CD4-positive, alpha-beta memory T cell (primary cell): ENCODE results near the gene ZNF805. TPM values are rescaled to one million over a fixed set of nuclear protein-coding genes. Genes with fewer than 3 reads are reported as not detected.

Experiments
- CTCF ChIA-PET: fragments of 350-600 bp; sonication (Branson Sonifier 250); formaldehyde crosslinking; loops from one replicate; lab custom pipeline; 2021; ENCODE audit warnings: inconsistent platforms; ENCODE audit not compliant: partially characterized antibody; lab: Charles Lee
- POLR2A ChIA-PET: fragments of 350-600 bp; sonication (Branson Sonifier 250); formaldehyde crosslinking; loops from one replicate; lab custom pipeline; 2021; ENCODE audit not compliant: partially characterized antibody; lab: Charles Lee
- DNase-seq, 5 donors: peaks; one replicate each; pipeline versions ENCODE4 v3.0.0 to v3.0.0-alpha.2; 2020 to 2022; ENCODE audit warnings: mixed read lengths in 1 of 5
- H3K27ac ChIP-seq: one replicate; pipeline ENCODE4 v1.7.0; 2013; ENCODE audit warnings: low read depth, low read length
- H3K27me3 ChIP-seq: 2 replicates; pipeline ENCODE4 v1.7.0; 2013; ENCODE audit warnings: mild to moderate bottlenecking, low read length, moderate library complexity; ENCODE audit not compliant: insufficient read depth
- H3K36me3 ChIP-seq: 2 replicates; pipeline ENCODE4 v1.7.0; 2013; ENCODE audit warnings: mild to moderate bottlenecking, low read length, moderate library complexity; ENCODE audit not compliant: insufficient read depth
- H3K4me1 ChIP-seq: 2 replicates; pipeline ENCODE4 v1.7.0; 2013; ENCODE audit warnings: mild to moderate bottlenecking, low read length, moderate library complexity; ENCODE audit not compliant: insufficient read depth
- H3K4me3 ChIP-seq, 2 donors: one replicate each; pipeline ENCODE4 v1.7.0; 2013; ENCODE audit warnings: low read length in 2 of 2, mild to moderate bottlenecking in 1 of 2
- H3K9me3 ChIP-seq, 2 donors: one replicate each; pipeline ENCODE4 v1.7.0; 2013; ENCODE audit warnings: low read length in 2 of 2, control low read depth in 1 of 2; ENCODE audit not compliant: control insufficient read depth in 1 of 2
- H3K27ac Mint-ChIP-seq, 7 donors: one replicate each; pipeline ENCODE4 v1.8.0; 2020 to 2021; ENCODE audit warnings: mixed read lengths in 7 of 7, mild to moderate bottlenecking in 6 of 7, inconsistent platforms in 3 of 7, moderate library complexity in 3 of 7
- H3K27me3 Mint-ChIP-seq, 2 donors: one replicate each; pipeline ENCODE4 v1.8.0; 2020 to 2021; ENCODE audit warnings: mixed read lengths in 2 of 2
- H3K36me3 Mint-ChIP-seq, 2 donors: one replicate each; pipeline ENCODE4 v1.8.0; 2020 to 2021; ENCODE audit warnings: mixed read lengths in 2 of 2, inconsistent platforms in 1 of 2, mild to moderate bottlenecking in 1 of 2
- H3K4me1 Mint-ChIP-seq, 4 donors: one replicate each; pipeline ENCODE4 v1.8.0; 2020 to 2021; ENCODE audit warnings: mixed read lengths in 4 of 4, mild to moderate bottlenecking in 1 of 4
- H3K4me3 Mint-ChIP-seq, 8 donors: one replicate each; pipeline ENCODE4 v1.8.0; 2020 to 2021; ENCODE audit warnings: mixed read lengths in 8 of 8, mild to moderate bottlenecking in 7 of 8, moderate library complexity in 6 of 8, inconsistent platforms in 3 of 8
- H3K9me3 Mint-ChIP-seq, 8 donors: one replicate each; pipeline ENCODE4 v1.8.0; 2020 to 2021; ENCODE audit warnings: mixed read lengths in 8 of 8, mild to moderate bottlenecking in 5 of 8, inconsistent platforms in 3 of 8, moderate library complexity in 1 of 8
- intact Hi-C: fragments of 100-400 bp; cut with micrococcal nuclease; formaldehyde crosslinking; loops from one replicate; pipeline ENCODE4 v1.15.1; 2023
- polyA plus RNA-seq, 2 donors: library from polyadenylated mRNA; unstranded; fragments of 300-500 nt; fragmentation: Illumina TruSeq; gene quantifications; one replicate each; pipeline ENCODE4 v1.2.3, GENCODE V29; 2021
- total RNA-seq, 2 experiments: library from RNA; stranded (reverse); gene quantifications; one replicate each; pipeline ENCODE4 v1.2.3, GENCODE V29; 2021

ZNF805 gene
- total and polyA plus RNA-seq, 4 experiments from 2014 or later, result 2.7 to 21.6 (median 12.7) TPM

GRCh38 chr19:57262044-57262443, 21.6 kb downstream of the ZNF805 start:
- ChIA-PET CTCF (no interaction called here), POLR2A (interaction anchor here (1.3 kb wide), 1 partner anchor 14 kb away, joined by 3 read pairs; no protein-coding TSS in a partner anchor)
- Histone ChIP-seq H3K9me3 (no peaks in the 10 kb centered on the region), H3K4me1 (no peaks in the 10 kb centered on the region), H3K36me3 (no peaks in the 10 kb centered on the region), H3K27me3 (no peaks in the 10 kb centered on the region), H3K27ac (no peak overlapping the region), H3K4me3 (no peak overlapping the region)
- intact Hi-C loops, result no loop called here
- H3K27ac Mint-ChIP-seq, result no peak overlapping the region
- no peak overlapping the region for H3K4me3 Mint-ChIP-seq
- peaks cover 0 to 8% (median 2%) of the 10 kb centered on the region in 4 donors for H3K4me1 Mint-ChIP-seq
- H3K27me3 Mint-ChIP-seq, result no peaks in the 10 kb centered on the region
- no peak for DNase-seq
- peaks cover 50 to 53% of the 10 kb centered on the region in 2 donors for H3K36me3 Mint-ChIP-seq
- peaks cover 14 to 83% (median 45%) of the 10 kb centered on the region in 8 donors for H3K9me3 Mint-ChIP-seq

GRCh38 chr19:57263244-57263741, 22.9 kb downstream of the ZNF805 start:
- ChIA-PET POLR2A (interaction anchor here (0.9 kb wide), 1 partner anchor 10 kb away, joined by 4 read pairs; no protein-coding TSS in a partner anchor), CTCF (no interaction called here)
- no peak for DNase-seq
- no peak overlapping the region for H3K27ac ChIP-seq
- Mint-ChIP-seq H3K4me1 (peaks cover 0 to 7% (median 2%) of the 10 kb centered on the region in 4 donors), H3K36me3 (peaks cover 49 to 51% of the 10 kb centered on the region in 2 donors), H3K27ac (no peak overlapping the region), H3K9me3 (peaks cover 14 to 80% (median 42%) of the 10 kb centered on the region in 8 donors), H3K4me3 (no peak overlapping the region), H3K27me3 (no peaks in the 10 kb centered on the region)
- intact Hi-C loops, result no loop called here
- no peaks in the 10 kb centered on the region for H3K36me3 ChIP-seq
- H3K9me3 ChIP-seq, result no peaks in the 10 kb centered on the region
- no peaks in the 10 kb centered on the region for H3K4me1 ChIP-seq
- H3K4me3 ChIP-seq, result no peak overlapping the region
- no peaks in the 10 kb centered on the region for H3K27me3 ChIP-seq

- Histone ChIP-seq H3K9me3 (no peaks in the 10 kb centered on the region), H3K27me3 (no peaks in the 10 kb centered on the region), H3K4me1 (no peaks in the 10 kb centered on the region), H3K4me3 (no peak overlapping the region), H3K36me3 (no peaks in the 10 kb centered on the region), H3K27ac (no peak overlapping the region)
- DNase-seq, result no peak
- Mint-ChIP-seq H3K9me3 (peaks cover 7 to 60% (median 24%) of the 10 kb centered on the region in 8 donors), H3K27ac (no peak overlapping the region), H3K4me3 (no peak overlapping the region), H3K36me3 (peaks cover 39 to 41% of the 10 kb centered on the region in 2 donors), H3K4me1 (peaks cover 0 to 7% (median 2%) of the 10 kb centered on the region in 4 donors), H3K27me3 (no peaks in the 10 kb centered on the region)
- CTCF ChIA-PET, result no interaction called here
- intact Hi-C loops, result no loop called here
- POLR2A ChIA-PET, result no interaction called here
These were observed 26.9 kb downstream of the ZNF805 start for GRCh38 chr19:57267291-57267690.

GRCh38 chr19:57269515-57270250, 29.3 kb downstream of the ZNF805 start:
- DNase-seq, result no peak
- intact Hi-C loops, result no loop called here
- Mint-ChIP-seq H3K9me3 (peaks cover 3 to 43% (median 19%) of the 10 kb centered on the region in 8 donors), H3K27me3 (no peaks in the 10 kb centered on the region), H3K27ac (no peak overlapping the region), H3K4me3 (no peak overlapping the region), H3K36me3 (peaks cover 42 to 45% of the 10 kb centered on the region in 2 donors), H3K4me1 (peaks cover 0 to 4% (median 2%) of the 10 kb centered on the region in 4 donors)
- no peak overlapping the region for H3K27ac ChIP-seq
- H3K36me3 ChIP-seq, result no peaks in the 10 kb centered on the region
- no peaks in the 10 kb centered on the region for H3K4me1 ChIP-seq
- H3K9me3 ChIP-seq, result no peaks in the 10 kb centered on the region
- no peaks in the 10 kb centered on the region for H3K27me3 ChIP-seq
- no peak overlapping the region for H3K4me3 ChIP-seq
- ChIA-PET POLR2A (no interaction called here), CTCF (no interaction called here)

- POLR2A ChIA-PET, result no interaction called here
- no peaks in the 10 kb centered on the region for H3K36me3 ChIP-seq
- peaks cover 40 to 48% of the 10 kb centered on the region in 2 donors for H3K36me3 Mint-ChIP-seq
These were observed 30.8 kb downstream of the ZNF805 start for GRCh38 chr19:57271280-57271679.

GRCh38 chr19:57273014-57273413, 32.6 kb downstream of the ZNF805 start:
- Histone ChIP-seq H3K27me3 (no peaks in the 10 kb centered on the region), H3K4me3 (no peak overlapping the region), H3K27ac (no peak overlapping the region), H3K9me3 (no peaks in the 10 kb centered on the region), H3K36me3 (no peaks in the 10 kb centered on the region), H3K4me1 (no peaks in the 10 kb centered on the region)
- Mint-ChIP-seq H3K36me3 (peaks cover 35 to 40% of the 10 kb centered on the region in 2 donors), H3K9me3 (peaks cover 0 to 17% (median 3%) of the 10 kb centered on the region in 8 donors), H3K27ac (no peak overlapping the region), H3K4me3 (no peak overlapping the region), H3K4me1 (peaks cover 0 to 1% (median 0%) of the 10 kb centered on the region in 4 donors), H3K27me3 (no peaks in the 10 kb centered on the region)
- ChIA-PET CTCF (no interaction called here), POLR2A (interaction anchor here (1.3 to 1.8 kb wide), 2 partner anchors 9 to 32 kb away, joined by 4 to 5 read pairs; partner anchors contain the start of gene ZNF805)
- intact Hi-C loops, result no loop called here
- DNase-seq, result no peak

More at GRCh38 chr19:57271280-57271679, 30.8 kb downstream of the ZNF805 start:
- no peak overlapping the region for H3K4me3 ChIP-seq
- no peak overlapping the region for H3K27ac ChIP-seq
- Mint-ChIP-seq H3K27me3 (no peaks in the 10 kb centered on the region), H3K4me3 (no peak overlapping the region), H3K27ac (no peak overlapping the region), H3K9me3 (peaks cover under 1 to 29% (median 11%) of the 10 kb centered on the region in 8 donors), H3K4me1 (peaks cover 0 to 4% (median 1%) of the 10 kb centered on the region in 4 donors)
- intact Hi-C loops, result no loop called here
- no peaks in the 10 kb centered on the region for H3K27me3 ChIP-seq
- CTCF ChIA-PET, result no interaction called here
- H3K4me1 ChIP-seq, result no peaks in the 10 kb centered on the region
- no peak for DNase-seq
- no peaks in the 10 kb centered on the region for H3K9me3 ChIP-seq

- CTCF ChIA-PET, result no interaction called here
- Mint-ChIP-seq H3K4me1 (peaks cover 0 to 9% (median 7%) of the 10 kb centered on the region in 4 donors), H3K9me3 (peaks cover 0 to 4% (median 1%) of the 10 kb centered on the region in 8 donors), H3K27ac (no peak overlapping the region), H3K27me3 (no peaks in the 10 kb centered on the region), H3K36me3 (peaks cover 21 to 30% of the 10 kb centered on the region in 2 donors), H3K4me3 (no peak overlapping the region)
- Histone ChIP-seq H3K36me3 (no peaks in the 10 kb centered on the region), H3K4me3 (no peak overlapping the region), H3K27me3 (no peaks in the 10 kb centered on the region), H3K9me3 (no peaks in the 10 kb centered on the region), H3K4me1 (peaks cover 13% of the 10 kb centered on the region), H3K27ac (no peak overlapping the region)
- intact Hi-C loops, result no loop called here
- POLR2A ChIA-PET, result interaction anchor here (0.9 kb wide), 1 partner anchor 14 kb away, joined by 3 read pairs; no protein-coding TSS in a partner anchor
- DNase-seq, result no peak
These were observed 36.0 kb downstream of the ZNF805 start for GRCh38 chr19:57276430-57276829.
